HEK293 (cell line): ENCODE data around the gene PARD3.

Experiments used
- MZF1 ChIP-seq: fragments of 450-650 bp; formaldehyde crosslinking; IDR thresholded peaks from 2 replicates; pipeline ENCODE4 v1.5.1; 2017; ENCODE audit warnings: missing biosample characterization, missing genetic modification characterization, borderline replicate concordance
- OVOL3 ChIP-seq: fragments of 450-650 bp; formaldehyde crosslinking; IDR thresholded peaks from 2 replicates; pipeline ENCODE4 v1.5.1; 2016; ENCODE audit warnings: missing biosample characterization, missing genetic modification characterization
- PRDM1 ChIP-seq: fragments of 450-650 bp; formaldehyde crosslinking; IDR thresholded peaks from 2 replicates; pipeline ENCODE4; 2016; ENCODE audit warnings: missing biosample characterization, missing genetic modification characterization
- YY2 ChIP-seq: fragments of 450-650 bp; formaldehyde crosslinking; IDR thresholded peaks from 2 replicates; pipeline ENCODE4 v1.5.1; 2016; ENCODE audit warnings: missing biosample characterization, missing genetic modification characterization
- ZBTB21 ChIP-seq: fragments of 450-650 bp; formaldehyde crosslinking; IDR thresholded peaks from 2 replicates; pipeline ENCODE4 v1.5.1; 2017; ENCODE audit warnings: missing biosample characterization, missing genetic modification characterization
- ZFP3 ChIP-seq: fragments of 450-650 bp; formaldehyde crosslinking; IDR thresholded peaks from 2 replicates; pipeline ENCODE4 v1.5.1; 2016; ENCODE audit warnings: low read depth, missing biosample characterization, missing genetic modification characterization
- ZNF10 ChIP-seq: fragments of 450-650 bp; formaldehyde crosslinking; IDR thresholded peaks from 2 replicates; pipeline ENCODE4 v1.5.1; 2017; ENCODE audit warnings: missing biosample characterization, missing genetic modification characterization
- ZNF132 ChIP-seq: fragments of 450-650 bp; formaldehyde crosslinking; IDR thresholded peaks from 2 replicates; pipeline ENCODE4 v1.5.1; 2017; ENCODE audit warnings: missing biosample characterization, missing genetic modification characterization, borderline replicate concordance
- ZNF133 ChIP-seq: fragments of 450-650 bp; formaldehyde crosslinking; IDR thresholded peaks from 2 replicates; pipeline ENCODE4 v1.5.1; 2016; ENCODE audit warnings: missing biosample characterization, missing genetic modification characterization
- ZNF138 ChIP-seq: fragments of 450-650 bp; formaldehyde crosslinking; IDR thresholded peaks from 2 replicates; pipeline ENCODE4 v1.5.1; 2016; ENCODE audit warnings: missing biosample characterization, missing genetic modification characterization, borderline replicate concordance
- ZNF140 ChIP-seq: fragments of 450-650 bp; formaldehyde crosslinking; IDR thresholded peaks from 2 replicates; pipeline ENCODE4 v1.5.1; 2016; ENCODE audit warnings: missing biosample characterization, missing genetic modification characterization
- ZNF184 ChIP-seq: fragments of 450-650 bp; IDR thresholded peaks from 2 replicates; pipeline ENCODE4 v1.5.1; 2018; ENCODE audit warnings: missing biosample characterization, mild to moderate bottlenecking, missing genetic modification characterization
- ZNF335 ChIP-seq: fragments of 450-650 bp; formaldehyde crosslinking; conservative IDR thresholded peaks from 2 replicates; pipeline ENCODE4 v1.5.1; 2016; ENCODE audit warnings: missing biosample characterization, missing genetic modification characterization
- ZNF37A ChIP-seq: fragments of 450-650 bp; IDR thresholded peaks from 2 replicates; pipeline ENCODE4 v1.5.1; 2018; ENCODE audit warnings: missing biosample characterization, missing genetic modification characterization
- ZNF404 ChIP-seq: fragments of 450-650 bp; formaldehyde crosslinking; IDR thresholded peaks from 2 replicates; pipeline ENCODE4 v1.5.1; 2017; ENCODE audit warnings: missing biosample characterization, missing genetic modification characterization
- ZNF501 ChIP-seq: fragments of 450-650 bp; formaldehyde crosslinking; IDR thresholded peaks from 2 replicates; pipeline ENCODE4 v1.5.1; 2016; ENCODE audit warnings: missing biosample characterization, missing genetic modification characterization
- ZNF521 ChIP-seq: fragments of 450-650 bp; formaldehyde crosslinking; IDR thresholded peaks from 2 replicates; pipeline ENCODE4 v1.5.1; 2017; ENCODE audit warnings: missing biosample characterization, mild to moderate bottlenecking, missing genetic modification characterization
- ZNF561 ChIP-seq: fragments of 450-650 bp; IDR thresholded peaks from 2 replicates; pipeline ENCODE4 v1.5.1; 2018; ENCODE audit warnings: missing biosample characterization, missing genetic modification characterization, borderline replicate concordance
- ZNF623 ChIP-seq: fragments of 450-650 bp; formaldehyde crosslinking; IDR thresholded peaks from 2 replicates; pipeline ENCODE4 v1.5.1; 2016; ENCODE audit warnings: missing biosample characterization, missing genetic modification characterization
- ZSCAN30 ChIP-seq: fragments of 450-650 bp; IDR thresholded peaks from 2 replicates; pipeline ENCODE4 v1.5.1; 2018; ENCODE audit warnings: missing biosample characterization, mild to moderate bottlenecking, missing genetic modification characterization, moderate library complexity
- TF ChIP-seq, protein P1 (sequence below): fragments of 450-650 bp; formaldehyde crosslinking; IDR thresholded peaks from 2 replicates; pipeline ENCODE4 v1.5.1; 2017; ENCODE audit warnings: missing biosample characterization, missing genetic modification characterization
- TF ChIP-seq, protein P2 (sequence below): fragments of 450-650 bp; formaldehyde crosslinking; IDR thresholded peaks from 2 replicates; pipeline ENCODE4 v1.5.1; 2016; ENCODE audit warnings: missing biosample characterization, missing genetic modification characterization
- TF ChIP-seq, protein P3 (sequence below): fragments of 450-650 bp; formaldehyde crosslinking; IDR thresholded peaks from 2 replicates; pipeline ENCODE4 v1.5.1; 2017; ENCODE audit warnings: missing biosample characterization, missing genetic modification characterization
- TF ChIP-seq, protein P4 (sequence below): fragments of 450-650 bp; formaldehyde crosslinking; conservative IDR thresholded peaks from 2 replicates; pipeline ENCODE4 v1.5.1; 2016; ENCODE audit warnings: low read depth, missing biosample characterization, missing genetic modification characterization
- TF ChIP-seq, protein P5 (sequence below): fragments of 450-650 bp; formaldehyde crosslinking; IDR thresholded peaks from 2 replicates; pipeline ENCODE4 v1.5.1; 2017; ENCODE audit warnings: missing biosample characterization, missing genetic modification characterization
- TF ChIP-seq, protein P6 (sequence below): fragments of 450-650 bp; formaldehyde crosslinking; IDR thresholded peaks from 2 replicates; pipeline ENCODE4 v1.5.1; 2016; ENCODE audit warnings: missing biosample characterization, missing genetic modification characterization, borderline replicate concordance

PARD3 gene

DNA sequence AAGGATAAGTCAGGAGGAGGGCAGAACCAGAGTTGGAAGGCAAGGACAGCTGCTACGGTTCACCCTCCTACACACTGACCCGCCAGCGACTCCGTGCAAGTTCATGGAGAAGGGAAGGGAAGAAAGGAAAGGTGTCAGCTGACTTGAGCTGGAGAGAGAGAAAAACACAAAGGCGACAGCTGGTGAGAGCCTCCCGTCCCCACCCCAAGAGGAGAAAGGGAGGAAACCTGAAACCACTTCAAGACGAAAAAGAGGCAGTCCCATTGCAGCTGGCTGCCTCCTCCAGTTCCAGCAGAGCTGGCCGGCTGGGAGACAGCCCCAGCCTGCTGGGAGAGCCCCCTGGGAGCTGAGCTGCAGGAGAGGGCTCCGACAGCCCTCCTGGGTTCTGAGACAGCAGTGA is 75.2 kb downstream of the PARD3 start (continued):
- TF ChIP-seq, protein P1, sequence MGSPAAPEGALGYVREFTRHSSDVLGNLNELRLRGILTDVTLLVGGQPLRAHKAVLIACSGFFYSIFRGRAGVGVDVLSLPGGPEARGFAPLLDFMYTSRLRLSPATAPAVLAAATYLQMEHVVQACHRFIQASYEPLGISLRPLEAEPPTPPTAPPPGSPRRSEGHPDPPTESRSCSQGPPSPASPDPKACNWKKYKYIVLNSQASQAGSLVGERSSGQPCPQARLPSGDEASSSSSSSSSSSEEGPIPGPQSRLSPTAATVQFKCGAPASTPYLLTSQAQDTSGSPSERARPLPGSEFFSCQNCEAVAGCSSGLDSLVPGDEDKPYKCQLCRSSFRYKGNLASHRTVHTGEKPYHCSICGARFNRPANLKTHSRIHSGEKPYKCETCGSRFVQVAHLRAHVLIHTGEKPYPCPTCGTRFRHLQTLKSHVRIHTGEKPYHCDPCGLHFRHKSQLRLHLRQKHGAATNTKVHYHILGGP (tag by site-specific recombination) = no peak
- TF ChIP-seq ZNF132 (tag by site-specific recombination) (no peak), PRDM1 (peak; percentile 99), YY2 (tag by site-specific recombination) (no peak), ZNF623 (tag by site-specific recombination) (no peak), OVOL3 (no peak), ZNF184 (tag by site-specific recombination) (peak; percentile 49; the same call in 1 of the 2 replicates), ZBTB21 (tag by site-specific recombination) (no peak), ZNF138 (tag by site-specific recombination) (no peak), ZNF10 (tag by site-specific recombination) (no peak), ZNF335 (peak; percentile 49; the same call in 1 of the 2 replicates), ZNF521 (tag by site-specific recombination) (no peak), ZNF561 (tag by site-specific recombination) (peak; percentile 95), ZNF133 (tag by site-specific recombination) (no peak), ZNF140 (no peak), ZNF501 (no peak), ZFP3 (no peak), ZNF404 (tag by site-specific recombination) (no peak), ZNF37A (no peak), MZF1 (tag by site-specific recombination) (peak; percentile 70), ZSCAN30 (peak; percentile 81)
- TF ChIP-seq, protein P2, sequence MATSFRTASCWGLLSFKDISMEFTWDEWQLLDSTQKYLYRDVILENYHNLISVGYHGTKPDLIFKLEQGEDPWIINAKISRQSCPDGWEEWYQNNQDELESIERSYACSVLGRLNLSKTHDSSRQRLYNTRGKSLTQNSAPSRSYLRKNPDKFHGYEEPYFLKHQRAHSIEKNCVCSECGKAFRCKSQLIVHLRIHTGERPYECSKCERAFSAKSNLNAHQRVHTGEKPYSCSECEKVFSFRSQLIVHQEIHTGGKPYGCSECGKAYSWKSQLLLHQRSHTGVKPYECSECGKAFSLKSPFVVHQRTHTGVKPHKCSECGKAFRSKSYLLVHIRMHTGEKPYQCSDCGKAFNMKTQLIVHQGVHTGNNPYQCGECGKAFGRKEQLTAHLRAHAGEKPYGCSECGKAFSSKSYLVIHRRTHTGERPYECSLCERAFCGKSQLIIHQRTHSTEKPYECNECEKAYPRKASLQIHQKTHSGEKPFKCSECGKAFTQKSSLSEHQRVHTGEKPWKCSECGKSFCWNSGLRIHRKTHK (tag by site-specific recombination) = no peak
- TF ChIP-seq, protein P3, sequence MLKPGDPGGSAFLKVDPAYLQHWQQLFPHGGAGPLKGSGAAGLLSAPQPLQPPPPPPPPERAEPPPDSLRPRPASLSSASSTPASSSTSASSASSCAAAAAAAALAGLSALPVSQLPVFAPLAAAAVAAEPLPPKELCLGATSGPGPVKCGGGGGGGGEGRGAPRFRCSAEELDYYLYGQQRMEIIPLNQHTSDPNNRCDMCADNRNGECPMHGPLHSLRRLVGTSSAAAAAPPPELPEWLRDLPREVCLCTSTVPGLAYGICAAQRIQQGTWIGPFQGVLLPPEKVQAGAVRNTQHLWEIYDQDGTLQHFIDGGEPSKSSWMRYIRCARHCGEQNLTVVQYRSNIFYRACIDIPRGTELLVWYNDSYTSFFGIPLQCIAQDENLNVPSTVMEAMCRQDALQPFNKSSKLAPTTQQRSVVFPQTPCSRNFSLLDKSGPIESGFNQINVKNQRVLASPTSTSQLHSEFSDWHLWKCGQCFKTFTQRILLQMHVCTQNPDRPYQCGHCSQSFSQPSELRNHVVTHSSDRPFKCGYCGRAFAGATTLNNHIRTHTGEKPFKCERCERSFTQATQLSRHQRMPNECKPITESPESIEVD (tag by site-specific recombination) = peak; percentile 85
- TF ChIP-seq, protein P4, sequence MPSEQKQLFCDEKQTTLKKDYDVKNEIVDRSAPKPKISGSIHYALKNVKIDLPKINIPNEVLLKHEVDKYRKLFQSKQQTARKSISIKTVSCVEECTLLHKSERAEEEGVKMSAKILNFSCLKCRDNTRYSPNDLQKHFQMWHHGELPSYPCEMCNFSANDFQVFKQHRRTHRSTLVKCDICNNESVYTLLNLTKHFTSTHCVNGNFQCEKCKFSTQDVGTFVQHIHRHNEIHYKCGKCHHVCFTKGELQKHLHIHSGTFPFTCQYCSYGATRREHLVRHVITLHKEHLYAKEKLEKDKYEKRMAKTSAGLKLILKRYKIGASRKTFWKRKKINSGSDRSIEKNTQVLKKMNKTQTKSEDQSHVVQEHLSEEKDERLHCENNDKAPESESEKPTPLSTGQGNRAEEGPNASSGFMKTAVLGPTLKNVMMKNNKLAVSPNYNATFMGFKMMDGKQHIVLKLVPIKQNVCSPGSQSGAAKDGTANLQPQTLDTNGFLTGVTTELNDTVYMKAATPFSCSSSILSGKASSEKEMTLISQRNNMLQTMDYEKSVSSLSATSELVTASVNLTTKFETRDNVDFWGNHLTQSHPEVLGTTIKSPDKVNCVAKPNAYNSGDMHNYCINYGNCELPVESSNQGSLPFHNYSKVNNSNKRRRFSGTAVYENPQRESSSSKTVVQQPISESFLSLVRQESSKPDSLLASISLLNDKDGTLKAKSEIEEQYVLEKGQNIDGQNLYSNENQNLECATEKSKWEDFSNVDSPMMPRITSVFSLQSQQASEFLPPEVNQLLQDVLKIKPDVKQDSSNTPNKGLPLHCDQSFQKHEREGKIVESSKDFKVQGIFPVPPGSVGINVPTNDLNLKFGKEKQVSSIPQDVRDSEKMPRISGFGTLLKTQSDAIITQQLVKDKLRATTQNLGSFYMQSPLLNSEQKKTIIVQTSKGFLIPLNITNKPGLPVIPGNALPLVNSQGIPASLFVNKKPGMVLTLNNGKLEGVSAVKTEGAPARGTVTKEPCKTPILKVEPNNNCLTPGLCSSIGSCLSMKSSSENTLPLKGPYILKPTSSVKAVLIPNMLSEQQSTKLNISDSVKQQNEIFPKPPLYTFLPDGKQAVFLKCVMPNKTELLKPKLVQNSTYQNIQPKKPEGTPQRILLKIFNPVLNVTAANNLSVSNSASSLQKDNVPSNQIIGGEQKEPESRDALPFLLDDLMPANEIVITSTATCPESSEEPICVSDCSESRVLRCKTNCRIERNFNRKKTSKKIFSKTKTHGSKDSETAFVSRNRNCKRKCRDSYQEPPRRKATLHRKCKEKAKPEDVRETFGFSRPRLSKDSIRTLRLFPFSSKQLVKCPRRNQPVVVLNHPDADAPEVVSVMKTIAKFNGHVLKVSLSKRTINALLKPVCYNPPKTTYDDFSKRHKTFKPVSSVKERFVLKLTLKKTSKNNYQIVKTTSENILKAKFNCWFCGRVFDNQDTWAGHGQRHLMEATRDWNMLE (tag by site-specific recombination) = no peak
- TF ChIP-seq, protein P5, sequence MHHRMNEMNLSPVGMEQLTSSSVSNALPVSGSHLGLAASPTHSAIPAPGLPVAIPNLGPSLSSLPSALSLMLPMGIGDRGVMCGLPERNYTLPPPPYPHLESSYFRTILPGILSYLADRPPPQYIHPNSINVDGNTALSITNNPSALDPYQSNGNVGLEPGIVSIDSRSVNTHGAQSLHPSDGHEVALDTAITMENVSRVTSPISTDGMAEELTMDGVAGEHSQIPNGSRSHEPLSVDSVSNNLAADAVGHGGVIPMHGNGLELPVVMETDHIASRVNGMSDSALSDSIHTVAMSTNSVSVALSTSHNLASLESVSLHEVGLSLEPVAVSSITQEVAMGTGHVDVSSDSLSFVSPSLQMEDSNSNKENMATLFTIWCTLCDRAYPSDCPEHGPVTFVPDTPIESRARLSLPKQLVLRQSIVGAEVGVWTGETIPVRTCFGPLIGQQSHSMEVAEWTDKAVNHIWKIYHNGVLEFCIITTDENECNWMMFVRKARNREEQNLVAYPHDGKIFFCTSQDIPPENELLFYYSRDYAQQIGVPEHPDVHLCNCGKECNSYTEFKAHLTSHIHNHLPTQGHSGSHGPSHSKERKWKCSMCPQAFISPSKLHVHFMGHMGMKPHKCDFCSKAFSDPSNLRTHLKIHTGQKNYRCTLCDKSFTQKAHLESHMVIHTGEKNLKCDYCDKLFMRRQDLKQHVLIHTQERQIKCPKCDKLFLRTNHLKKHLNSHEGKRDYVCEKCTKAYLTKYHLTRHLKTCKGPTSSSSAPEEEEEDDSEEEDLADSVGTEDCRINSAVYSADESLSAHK (tag by site-specific recombination) = peak; percentile 35; the same call in 1 of the 2 replicates
- TF ChIP-seq, protein P6, sequence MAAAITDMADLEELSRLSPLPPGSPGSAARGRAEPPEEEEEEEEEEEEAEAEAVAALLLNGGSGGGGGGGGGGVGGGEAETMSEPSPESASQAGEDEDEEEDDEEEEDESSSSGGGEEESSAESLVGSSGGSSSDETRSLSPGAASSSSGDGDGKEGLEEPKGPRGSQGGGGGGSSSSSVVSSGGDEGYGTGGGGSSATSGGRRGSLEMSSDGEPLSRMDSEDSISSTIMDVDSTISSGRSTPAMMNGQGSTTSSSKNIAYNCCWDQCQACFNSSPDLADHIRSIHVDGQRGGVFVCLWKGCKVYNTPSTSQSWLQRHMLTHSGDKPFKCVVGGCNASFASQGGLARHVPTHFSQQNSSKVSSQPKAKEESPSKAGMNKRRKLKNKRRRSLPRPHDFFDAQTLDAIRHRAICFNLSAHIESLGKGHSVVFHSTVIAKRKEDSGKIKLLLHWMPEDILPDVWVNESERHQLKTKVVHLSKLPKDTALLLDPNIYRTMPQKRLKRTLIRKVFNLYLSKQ = no peak
